A673 (cell line): ENCODE measurements around the gene MEF2C. TPM values are rescaled to one million over a fixed set of nuclear protein-coding genes. Genes with fewer than 3 reads are reported as not detected.

ENCODE experiments used
- Bru-seq: library from RNA; stranded (reverse); fragments of 400-500 nt; gene quantifications from one replicate; lab custom pipeline; 2021; lab: Mats Ljungman, UMichigan
- BruChase-seq, 2 experiments: library from RNA; stranded (reverse); fragments of 400-500 nt; gene quantifications; one replicate each; lab custom pipeline; 2021; lab: Mats Ljungman, UMichigan
- BruUV-seq: library from RNA; stranded (reverse); fragments of 400-500 nt; replicated peaks from 2 replicates; lab custom pipeline; 2021; lab: Mats Ljungman, UMichigan
- CTCF ChIA-PET: fragments of 300-600 bp; sonication (Branson Sonifier 250); formaldehyde crosslinking; loops from one replicate; lab custom pipeline; 2022; ENCODE audit warnings: antibody characterized with exemption; lab: Charles Lee
- POLR2A ChIA-PET: fragments of 300-600 bp; sonication (Branson Sonifier 250); formaldehyde crosslinking; loops from one replicate; lab custom pipeline; 2022; ENCODE audit warnings: antibody characterized with exemption; ENCODE audit not compliant: low non-redundant PET; lab: Charles Lee
- DNase-seq: peaks from one replicate; pipeline ENCODE4 v3.0.0-alpha.2; 2015; ENCODE audit warnings: low spot score
- H3K27ac ChIP-seq: fragments of 200-600 bp; sonication (generic); 2 replicates; pipeline ENCODE4 v1.5.1; 2016; ENCODE audit warnings: mixed run types, low read depth, mild to moderate bottlenecking, mixed read lengths, antibody characterized with exemption, low read length; ENCODE audit not compliant: poor library complexity, severe bottlenecking
- H3K27me3 ChIP-seq: fragments of 200-600 bp; sonication (generic); replicated peaks from 2 replicates; pipeline ENCODE4 v1.6.1; 2017; ENCODE audit warnings: mixed run types, low read depth, mild to moderate bottlenecking, mixed read lengths, antibody characterized with exemption, low read length; ENCODE audit not compliant: insufficient read depth, poor library complexity
- H3K36me3 ChIP-seq: fragments of 200-600 bp; sonication (generic); 2 replicates; pipeline ENCODE4 v1.6.1; 2016; ENCODE audit warnings: mixed run types, mild to moderate bottlenecking, mixed read lengths, antibody characterized with exemption, low read length; ENCODE audit not compliant: insufficient read depth, poor library complexity, severe bottlenecking
- H3K4me1 ChIP-seq: fragments of 200-600 bp; sonication (generic); 2 replicates; pipeline ENCODE4 v1.6.1; 2017; ENCODE audit warnings: mixed run types, mild to moderate bottlenecking, mixed read lengths, antibody characterized with exemption, low read length; ENCODE audit not compliant: insufficient read depth, poor library complexity, severe bottlenecking
- H3K4me3 ChIP-seq: fragments of 200-600 bp; sonication (generic); 2 replicates; pipeline ENCODE4 v1.5.1; 2016; ENCODE audit warnings: low read depth, mixed run types, mild to moderate bottlenecking, mixed read lengths, low read length; ENCODE audit not compliant: poor library complexity, severe bottlenecking
- H3K9me3 ChIP-seq: fragments of 200-600 bp; sonication (generic); 2 replicates; pipeline ENCODE4 v1.6.1; 2016; ENCODE audit warnings: mixed run types, low read depth, mild to moderate bottlenecking, mixed read lengths, antibody characterized with exemption, low read length; ENCODE audit not compliant: poor library complexity, severe bottlenecking
- EZH2 ChIP-seq: fragments of 200-600 bp; sonication (generic); IDR thresholded peaks from 2 replicates; pipeline ENCODE4 v1.6.1; 2017; ENCODE audit warnings: borderline replicate concordance, low read depth, mild to moderate bottlenecking, mixed read lengths, antibody characterized with exemption, low read length; ENCODE audit not compliant: poor library complexity, severe bottlenecking
- intact Hi-C: fragments of 100-400 bp; cut with micrococcal nuclease; formaldehyde crosslinking; loops from one replicate; pipeline ENCODE4 v1.10.0; 2022; ENCODE audit not compliant: unreplicated experiment
- long read RNA-seq: library from polyadenylated mRNA; stranded (forward); transcript quantifications from one replicate; pipeline ENCODE4 v2.0.0, GENCODE V29; 2022
- total RNA-seq: library from RNA; stranded (reverse); gene quantifications from 2 replicates; pipeline ENCODE4 v1.2.3, GENCODE V29; 2021
- TF ChIP-seq, protein P1 (sequence below): fragments of 300-800, 200-600 bp; sonication (generic); conservative IDR thresholded peaks from 2 replicates; pipeline ENCODE4 v1.5.1; 2017; ENCODE audit warnings: low read depth, mild to moderate bottlenecking, antibody characterized with exemption, low read length, moderate library complexity, mixed read lengths

The MEF2C gene
- total RNA-seq: 2.0 and 3.6 TPM in 2 replicates
- Bru-seq, nascent RNA: percentile 36 among the genes with signal in this experiment
- percentile 32 among the genes with signal in this experiment for BruChase-seq, experiment 1, labeled RNA remaining after a 2-hour chase
- BruChase-seq, experiment 2, labeled RNA remaining after a 6-hour chase: percentile 28 among the genes with signal in this experiment
- long read RNA-seq, partial matches to known transcripts: 1 of 4 reads
- long read RNA-seq, other reads (novel, unspliced or antisense): 3 of 4 reads

- no peaks in the 10 kb centered on the region for H3K36me3 ChIP-seq
- ChIA-PET POLR2A (interaction anchor here (0.6 kb wide), 1 partner anchor 227 kb away, joined by 5 read pairs; no protein-coding TSS in a partner anchor), CTCF (no interaction called here)
- H3K4me3 ChIP-seq: peak within 1 kb of the TSS; percentile 61
- no peak for TF ChIP-seq EZH2
- TF ChIP-seq, protein P1, sequence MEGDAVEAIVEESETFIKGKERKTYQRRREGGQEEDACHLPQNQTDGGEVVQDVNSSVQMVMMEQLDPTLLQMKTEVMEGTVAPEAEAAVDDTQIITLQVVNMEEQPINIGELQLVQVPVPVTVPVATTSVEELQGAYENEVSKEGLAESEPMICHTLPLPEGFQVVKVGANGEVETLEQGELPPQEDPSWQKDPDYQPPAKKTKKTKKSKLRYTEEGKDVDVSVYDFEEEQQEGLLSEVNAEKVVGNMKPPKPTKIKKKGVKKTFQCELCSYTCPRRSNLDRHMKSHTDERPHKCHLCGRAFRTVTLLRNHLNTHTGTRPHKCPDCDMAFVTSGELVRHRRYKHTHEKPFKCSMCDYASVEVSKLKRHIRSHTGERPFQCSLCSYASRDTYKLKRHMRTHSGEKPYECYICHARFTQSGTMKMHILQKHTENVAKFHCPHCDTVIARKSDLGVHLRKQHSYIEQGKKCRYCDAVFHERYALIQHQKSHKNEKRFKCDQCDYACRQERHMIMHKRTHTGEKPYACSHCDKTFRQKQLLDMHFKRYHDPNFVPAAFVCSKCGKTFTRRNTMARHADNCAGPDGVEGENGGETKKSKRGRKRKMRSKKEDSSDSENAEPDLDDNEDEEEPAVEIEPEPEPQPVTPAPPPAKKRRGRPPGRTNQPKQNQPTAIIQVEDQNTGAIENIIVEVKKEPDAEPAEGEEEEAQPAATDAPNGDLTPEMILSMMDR: no peak
- BruUV-seq: no TSS peak
- H3K27ac ChIP-seq: peak within 1 kb of the TSS; percentile 55
- intact Hi-C loops: loop anchor here (2.0 to 10.0 kb wide), 4 partner anchors 94 to 1382 kb away; no protein-coding TSS in a partner anchor
- H3K27me3 ChIP-seq: peaks cover 10% of the 10 kb centered on the region
- H3K4me1 ChIP-seq: peaks cover 12% of the 10 kb centered on the region
- no peaks in the 10 kb centered on the region for H3K9me3 ChIP-seq
- DNase-seq: peak; percentile 83
These were observed at the start of gene MEF2C for GRCh38 chr5:88883059-88883835. MEF2C (minus strand) TSS chr5:88883184; CDS start chr5:88823788, 59,396 bp downstream.

DNA sequence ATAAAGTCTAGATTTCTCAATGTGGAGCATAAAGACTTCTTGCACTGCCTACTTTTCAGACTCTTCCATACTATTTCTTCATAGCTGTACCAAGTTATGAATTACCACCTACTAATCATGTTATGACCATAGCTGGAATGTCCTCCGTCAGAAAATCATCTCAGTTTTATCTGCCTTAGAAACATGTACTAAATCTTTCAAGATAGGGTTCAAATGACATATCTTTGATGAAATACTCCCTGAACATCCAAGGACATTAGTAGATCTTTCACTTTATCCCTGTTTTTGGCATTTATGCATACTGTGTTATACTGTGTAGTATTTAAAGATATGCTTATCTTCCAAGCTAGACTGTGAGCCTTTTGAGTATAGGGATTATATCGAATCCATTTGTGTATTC, 49.6 kb upstream of the MEF2C start:
- Histone ChIP-seq H3K4me3 (no peak overlapping the region), H3K27me3 (no peaks in the 10 kb centered on the region), H3K36me3 (no peaks in the 10 kb centered on the region), H3K9me3 (no peaks in the 10 kb centered on the region), H3K27ac (no peak overlapping the region), H3K4me1 (no peaks in the 10 kb centered on the region)
- CTCF ChIA-PET: no interaction called here
- no peak for DNase-seq
- BruUV-seq: no TSS peak
- TF ChIP-seq, protein P1: no peak
- intact Hi-C loops: no loop called here
- POLR2A ChIA-PET: interaction anchor here (0.6 kb wide), 1 partner anchor 40 kb away, joined by 3 read pairs; no protein-coding TSS in a partner anchor

- Histone ChIP-seq H3K9me3 (no peaks in the 10 kb centered on the region), H3K4me1 (no peaks in the 10 kb centered on the region), H3K36me3 (no peaks in the 10 kb centered on the region), H3K4me3 (no peak overlapping the region), H3K27me3 (no peaks in the 10 kb centered on the region), H3K27ac (no peak overlapping the region)
- CTCF ChIA-PET: no interaction called here
- no peak for TF ChIP-seq EZH2
- TF ChIP-seq, protein P1: no peak
- BruUV-seq: no TSS peak
- no peak for DNase-seq
- intact Hi-C loops: no loop called here
- POLR2A ChIA-PET: no interaction called here
These were observed 47.4 kb upstream of the MEF2C start for GRCh38 chr5:88930335-88930734.
